ENCODE results near the gene ACADVL. TPM values are rescaled to one million over a fixed set of nuclear protein-coding genes. Genes with fewer than 3 reads are reported as not detected.
A peak's percentile ranks its signal among the peaks of the same experiment; 100 is the strongest.

ACADVL gene
- total RNA-seq, 1 experiment from 2014 or later, result 283 TPM

DNA sequence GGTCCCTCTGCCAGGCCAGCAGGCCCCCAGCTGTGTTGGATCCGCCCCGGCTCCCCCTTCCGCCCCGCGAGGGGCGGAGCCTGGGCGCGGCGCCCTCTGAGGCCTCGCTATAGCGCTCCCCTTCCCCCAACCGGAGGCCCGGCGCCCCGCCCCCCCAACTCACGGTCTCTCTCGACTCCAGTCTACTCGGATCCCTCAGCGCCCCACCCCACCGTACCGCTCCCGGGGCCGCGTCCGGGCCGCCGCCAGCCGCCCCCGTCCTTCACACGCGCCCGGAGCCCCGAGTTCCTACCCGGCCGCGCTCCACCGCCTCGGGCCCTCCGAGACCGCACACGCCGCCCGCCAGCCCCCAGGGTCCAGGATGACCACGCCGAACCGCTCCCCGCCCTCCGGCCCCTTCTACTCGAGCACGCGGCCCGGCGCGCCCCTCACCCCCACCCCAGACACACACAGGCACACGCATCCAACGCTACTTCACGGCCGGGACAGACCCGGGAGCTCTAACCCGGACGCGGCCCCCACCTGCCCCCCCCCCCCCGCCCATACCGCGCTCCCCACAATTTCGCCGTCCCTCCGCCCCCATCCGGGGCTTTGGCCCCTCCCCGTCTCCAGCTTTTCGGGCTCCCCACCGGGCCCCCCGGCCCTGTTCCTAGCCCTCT lies 18.2 kb downstream of the ACADVL start:
- H3K9me3 Mint-ChIP-seq, result peaks cover 0 to 2% of the 10 kb centered on the region in 2 experiments; a peak in 2 of 5 replicates
- H3K4me1 ChIP-seq (ENCODE audit: insufficient read depth, low read length), result no peaks in the 10 kb centered on the region
- H3K36me3 Mint-ChIP-seq (ENCODE audit: insufficient read depth in 1 of 3, low read depth in 3 of 3), result peaks cover 35 to 57% (median 45%) of the 10 kb centered on the region in 3 experiments
- no peaks in the 10 kb centered on the region for H3K27me3 ChIP-seq (ENCODE audit: insufficient read depth, low read length)
- H3T11ph ChIP-seq (ENCODE audit: low read length), result no peak overlapping the region
- H3K9ac ChIP-seq (ENCODE audit: extremely low read depth, insufficient read length, low read length), result no peak overlapping the region
- H3K56ac ChIP-seq (ENCODE audit: insufficient read length, low read depth, low read length), result no peak overlapping the region
- peak overlapping the region; percentile 95 to 97 for H3K4me3 Mint-ChIP-seq
- H2BK12ac ChIP-seq (ENCODE audit: insufficient read length, low read depth, low read length), result no peak overlapping the region
- H3K27ac ChIP-seq (ENCODE audit: insufficient read length, low read depth, low read length), result no peak overlapping the region
- no peak overlapping the region for H2BK120ac ChIP-seq (ENCODE audit: low read depth, low read length, poor library complexity, severe bottlenecking)
- H2AK5ac ChIP-seq (ENCODE audit: insufficient read length, low read length), result no peak overlapping the region
- no CpG with 5 or more reads among the region's 73 CpGs for WGBS (ENCODE audit: extremely low coverage, insufficient read length, low lambda C conversion rate)
- H3K27me3 Mint-ChIP-seq (ENCODE audit: low read depth), result no peaks in the 10 kb centered on the region; the same call in 1 of the 2 replicates
- peaks cover 13% of the 10 kb centered on the region; the same call in 1 of the 2 replicates for H3K79me2 ChIP-seq (ENCODE audit: insufficient read depth, low read length)
- no peak overlapping the region for H3K4ac ChIP-seq (ENCODE audit: low read depth, low read length)
- H4K5ac ChIP-seq (ENCODE audit: insufficient read length, low read depth, low read length), result no peak overlapping the region
- no peak overlapping the region for H2BK15ac ChIP-seq (ENCODE audit: low read depth, low read length)
- peaks cover 13% of the 10 kb centered on the region for H3K79me1 ChIP-seq (ENCODE audit: insufficient read depth, low read depth, low read length, poor library complexity, severe bottlenecking)
- H2BK5ac ChIP-seq (ENCODE audit: insufficient read length, low read length), result no peak overlapping the region
- no peaks in the 10 kb centered on the region for H3K9me3 ChIP-seq (ENCODE audit: control insufficient read depth, low read depth, low read length)
- H3K27ac Mint-ChIP-seq, result peak overlapping the region; percentile 95; a peak in 5 of 7 replicates
- DNase-seq, result peak; percentile 91
- H3K4me2 ChIP-seq (ENCODE audit: insufficient read depth, insufficient read length, low read length), result peak overlapping the region; percentile 82
- no peak overlapping the region for H4K91ac ChIP-seq (ENCODE audit: insufficient read length, low read depth, low read length)
- H3K14ac ChIP-seq (ENCODE audit: insufficient read depth, low read length), result peak overlapping the region; percentile 64; the same call in 1 of the 2 replicates
- peak overlapping the region; percentile 71 for H3K18ac ChIP-seq (ENCODE audit: insufficient read length, low read depth, low read length)
- TF ChIP-seq, protein P1, sequence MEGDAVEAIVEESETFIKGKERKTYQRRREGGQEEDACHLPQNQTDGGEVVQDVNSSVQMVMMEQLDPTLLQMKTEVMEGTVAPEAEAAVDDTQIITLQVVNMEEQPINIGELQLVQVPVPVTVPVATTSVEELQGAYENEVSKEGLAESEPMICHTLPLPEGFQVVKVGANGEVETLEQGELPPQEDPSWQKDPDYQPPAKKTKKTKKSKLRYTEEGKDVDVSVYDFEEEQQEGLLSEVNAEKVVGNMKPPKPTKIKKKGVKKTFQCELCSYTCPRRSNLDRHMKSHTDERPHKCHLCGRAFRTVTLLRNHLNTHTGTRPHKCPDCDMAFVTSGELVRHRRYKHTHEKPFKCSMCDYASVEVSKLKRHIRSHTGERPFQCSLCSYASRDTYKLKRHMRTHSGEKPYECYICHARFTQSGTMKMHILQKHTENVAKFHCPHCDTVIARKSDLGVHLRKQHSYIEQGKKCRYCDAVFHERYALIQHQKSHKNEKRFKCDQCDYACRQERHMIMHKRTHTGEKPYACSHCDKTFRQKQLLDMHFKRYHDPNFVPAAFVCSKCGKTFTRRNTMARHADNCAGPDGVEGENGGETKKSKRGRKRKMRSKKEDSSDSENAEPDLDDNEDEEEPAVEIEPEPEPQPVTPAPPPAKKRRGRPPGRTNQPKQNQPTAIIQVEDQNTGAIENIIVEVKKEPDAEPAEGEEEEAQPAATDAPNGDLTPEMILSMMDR (conservative IDR thresholded peaks at IDR 0.05), result no peak
- H3K23ac ChIP-seq (ENCODE audit: insufficient read length, low read depth, low read length), result no peak overlapping the region
- no peaks in the 10 kb centered on the region for H4K20me1 ChIP-seq (ENCODE audit: control insufficient read depth, insufficient read depth, insufficient read length)
- no peak overlapping the region for H4K8ac ChIP-seq (replicated peaks; ENCODE audit: insufficient read length, low read depth, low read length)
- H2AFZ ChIP-seq (ENCODE audit: low read length), result no peak overlapping the region
- no peak overlapping the region for H2BK20ac ChIP-seq (ENCODE audit: low read depth, low read length, poor library complexity, severe bottlenecking)
- H3K23me2 ChIP-seq (ENCODE audit: insufficient read length, low read depth, low read length, poor library complexity, severe bottlenecking), result peaks cover 11% of the 10 kb centered on the region
- H3K4me1 Mint-ChIP-seq, result peaks cover 42 to 55% of the 10 kb centered on the region in 2 experiments
